Breast epithelium (tissue), 4 donors: Measurements from ENCODE around the gene DCBLD1. TPM values are rescaled to one million over a fixed set of nuclear protein-coding genes. Genes with fewer than 3 reads are reported as not detected.

Experiments
- DNase-seq, 2 donors: peaks; one replicate each; pipeline ENCODE4 v3.0.0-alpha.2; 2019; ENCODE audit warnings: low spot score in 2 of 2
- H3K27ac ChIP-seq, 2 donors: fragments of 200-600 bp; sonication (generic) in 1 of 2; one replicate each; pipeline ENCODE4 v1.5.1; 2016 to 2019; ENCODE audit warnings: mild to moderate bottlenecking in 1 of 2
- H3K27me3 ChIP-seq, 2 donors: fragments of 200-600 bp; sonication (generic) in 1 of 2; one replicate each; pipeline versions ENCODE4 v1.5.1 to v1.6.0; 2017 to 2019; ENCODE audit warnings: control low read depth in 1 of 2, mild to moderate bottlenecking in 1 of 2
- H3K36me3 ChIP-seq: fragments of 200-600 bp; one replicate; pipeline ENCODE4 v1.5.1; 2019
- H3K4me1 ChIP-seq, 2 donors: fragments of 200-600 bp; sonication (generic); one replicate each; pipeline ENCODE4 v1.5.1; 2016 to 2019; ENCODE audit warnings: control low read depth in 1 of 2
- H3K4me3 ChIP-seq, 3 donors: fragments of 200-600 bp; sonication (generic); 1 replicate in 2 of 3; 2 replicates in 1 of 3; pipeline ENCODE4 v1.5.1; 2016 to 2019; ENCODE audit warnings: mild to moderate bottlenecking in 3 of 3, moderate library complexity in 2 of 3
- H3K9me3 ChIP-seq, 2 donors: fragments of 200-600 bp; sonication (generic) in 1 of 2; one replicate each; pipeline ENCODE4 v1.5.1; 2016 to 2019; ENCODE audit warnings: control low read depth in 1 of 2
- POLR2A ChIP-seq: fragments of 450-650 bp; IDR thresholded peaks from one replicate; pipeline ENCODE4 v1.6.1; 2016; ENCODE audit warnings: antibody characterized with exemption, mild to moderate bottlenecking, moderate library complexity
- POLR2AphosphoS5 ChIP-seq, 3 donors: sonication (generic); formaldehyde crosslinking; IDR thresholded peaks; one replicate each; pipeline ENCODE4 v1.6.1; 2017; ENCODE audit warnings: antibody characterized with exemption in 3 of 3
- intact Hi-C: fragments of 100-400 bp; cut with DNase I; formaldehyde crosslinking; loops from one replicate; pipeline ENCODE4 v1.15.1; 2023; ENCODE audit warnings: low total_unique reads
- total RNA-seq, 3 donors: library from RNA; depleted of rRNA; stranded (reverse); fragments of >200 nt; gene quantifications; one replicate each; pipeline ENCODE4 v1.1.0, GENCODE V29; 2016
- TF ChIP-seq, protein P1 (sequence below), 3 donors: fragments of 450-650 bp; IDR thresholded peaks; one replicate each; pipeline ENCODE4 v1.5.1; 2016 to 2017; ENCODE audit warnings: antibody characterized with exemption in 3 of 3, mild to moderate bottlenecking in 3 of 3, moderate library complexity in 3 of 3

Gene DCBLD1
- total RNA-seq, 3 donors from 2014 or later, result 10.4 to 16.0 (median 11.8) TPM

DNA sequence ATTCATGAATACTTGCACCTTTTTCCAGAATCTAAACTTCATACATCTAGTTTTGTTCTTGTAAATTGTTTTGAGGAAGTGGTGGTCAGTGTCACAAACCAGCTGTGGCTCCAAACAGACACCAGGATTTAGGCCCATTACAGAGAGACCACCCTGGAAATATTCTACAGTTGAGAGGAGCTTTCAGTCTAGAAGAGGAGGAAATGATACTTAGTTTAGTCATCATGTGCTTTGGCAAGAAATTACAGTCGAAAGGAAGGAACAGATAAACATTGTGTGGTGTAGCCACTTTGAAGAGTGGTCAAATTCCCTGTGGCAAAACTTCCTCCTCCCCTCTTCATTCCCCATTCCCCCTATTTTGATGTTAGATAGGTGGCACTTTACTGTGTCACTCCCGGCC, 15.7 kb downstream of the DCBLD1 start:
- peak overlapping the region in 1 of 2 donors; percentile 41 for H3K27ac ChIP-seq
- TF ChIP-seq, protein P1, sequence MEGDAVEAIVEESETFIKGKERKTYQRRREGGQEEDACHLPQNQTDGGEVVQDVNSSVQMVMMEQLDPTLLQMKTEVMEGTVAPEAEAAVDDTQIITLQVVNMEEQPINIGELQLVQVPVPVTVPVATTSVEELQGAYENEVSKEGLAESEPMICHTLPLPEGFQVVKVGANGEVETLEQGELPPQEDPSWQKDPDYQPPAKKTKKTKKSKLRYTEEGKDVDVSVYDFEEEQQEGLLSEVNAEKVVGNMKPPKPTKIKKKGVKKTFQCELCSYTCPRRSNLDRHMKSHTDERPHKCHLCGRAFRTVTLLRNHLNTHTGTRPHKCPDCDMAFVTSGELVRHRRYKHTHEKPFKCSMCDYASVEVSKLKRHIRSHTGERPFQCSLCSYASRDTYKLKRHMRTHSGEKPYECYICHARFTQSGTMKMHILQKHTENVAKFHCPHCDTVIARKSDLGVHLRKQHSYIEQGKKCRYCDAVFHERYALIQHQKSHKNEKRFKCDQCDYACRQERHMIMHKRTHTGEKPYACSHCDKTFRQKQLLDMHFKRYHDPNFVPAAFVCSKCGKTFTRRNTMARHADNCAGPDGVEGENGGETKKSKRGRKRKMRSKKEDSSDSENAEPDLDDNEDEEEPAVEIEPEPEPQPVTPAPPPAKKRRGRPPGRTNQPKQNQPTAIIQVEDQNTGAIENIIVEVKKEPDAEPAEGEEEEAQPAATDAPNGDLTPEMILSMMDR (IDR thresholded peaks at IDR 0.05), result no peak
- no peak for TF ChIP-seq POLR2AphosphoS5 (IDR thresholded peaks at IDR 0.05)
- no peak for TF ChIP-seq POLR2A
- no peaks in the 10 kb centered on the region for H3K27me3 ChIP-seq
- intact Hi-C loops, result loop anchor here (2.0 kb wide), 1 partner anchor 37 kb away; no protein-coding TSS in a partner anchor
- H3K36me3 ChIP-seq, result no peaks in the 10 kb centered on the region
- no peaks in the 10 kb centered on the region for H3K4me1 ChIP-seq
- no peak overlapping the region for H3K4me3 ChIP-seq
- DNase-seq, result no peak
- H3K9me3 ChIP-seq, result no peaks in the 10 kb centered on the region

DNA sequence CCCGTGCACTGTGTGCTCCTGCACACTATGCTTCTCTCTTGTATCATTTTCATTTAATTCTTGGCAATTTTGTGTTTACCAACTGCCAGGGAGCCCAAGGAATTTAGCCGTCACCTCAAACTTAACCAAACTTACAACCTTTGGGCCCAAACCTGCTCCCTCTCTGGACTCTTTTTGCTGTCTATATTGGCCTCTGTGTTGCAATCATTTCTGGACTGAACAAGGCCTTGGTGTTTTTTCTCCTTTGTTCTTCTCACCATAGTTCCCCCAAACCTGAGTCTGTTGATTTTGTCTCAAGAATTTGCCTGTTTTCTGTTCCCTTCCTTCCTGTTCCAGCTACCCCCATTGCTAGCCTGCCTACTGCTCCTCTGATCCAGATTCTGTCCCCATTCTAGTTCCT, 19.2 kb downstream of the DCBLD1 start:
- no peaks in the 10 kb centered on the region for H3K4me1 ChIP-seq
- H3K36me3 ChIP-seq, result no peaks in the 10 kb centered on the region
- H3K27ac ChIP-seq, result no peak overlapping the region
- intact Hi-C loops, result no loop called here
- no peaks in the 10 kb centered on the region for H3K9me3 ChIP-seq
- H3K27me3 ChIP-seq, result no peaks in the 10 kb centered on the region
- TF ChIP-seq POLR2A, result no peak
- TF ChIP-seq, protein P1 (IDR thresholded peaks at IDR 0.05), result no peak
- TF ChIP-seq POLR2AphosphoS5 (IDR thresholded peaks at IDR 0.05), result no peak
- DNase-seq, result no peak
- no peak overlapping the region for H3K4me3 ChIP-seq

DNA sequence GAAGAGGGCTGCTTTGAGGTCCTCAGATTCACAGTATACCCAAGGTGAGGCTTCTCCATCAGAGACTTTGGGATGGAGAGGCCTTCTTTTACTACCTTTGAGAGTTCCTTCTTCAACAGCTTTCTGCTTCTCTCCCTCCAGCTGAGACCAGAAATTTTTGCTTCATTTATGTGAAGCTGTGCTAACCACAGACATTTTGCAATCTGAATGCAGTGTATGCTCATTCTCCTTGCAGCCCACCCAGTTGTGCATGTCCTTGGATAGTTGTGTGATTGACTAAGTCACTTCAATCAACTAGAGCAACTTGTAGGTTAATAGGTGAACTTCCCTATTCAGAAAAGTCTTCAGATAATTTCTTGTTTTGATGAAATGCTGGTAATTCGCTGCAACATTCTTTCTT, 20.1 kb downstream of the DCBLD1 start:
- Histone ChIP-seq H3K27me3 (no peaks in the 10 kb centered on the region), H3K4me1 (no peaks in the 10 kb centered on the region), H3K9me3 (no peaks in the 10 kb centered on the region), H3K36me3 (no peaks in the 10 kb centered on the region), H3K27ac (no peak overlapping the region), H3K4me3 (no peak overlapping the region)
- no peak for DNase-seq
- TF ChIP-seq POLR2A (no peak), POLR2AphosphoS5 (IDR thresholded peaks at IDR 0.05) (no peak)
- TF ChIP-seq, protein P1 (IDR thresholded peaks at IDR 0.05), result no peak
- intact Hi-C loops, result no loop called here

DNA sequence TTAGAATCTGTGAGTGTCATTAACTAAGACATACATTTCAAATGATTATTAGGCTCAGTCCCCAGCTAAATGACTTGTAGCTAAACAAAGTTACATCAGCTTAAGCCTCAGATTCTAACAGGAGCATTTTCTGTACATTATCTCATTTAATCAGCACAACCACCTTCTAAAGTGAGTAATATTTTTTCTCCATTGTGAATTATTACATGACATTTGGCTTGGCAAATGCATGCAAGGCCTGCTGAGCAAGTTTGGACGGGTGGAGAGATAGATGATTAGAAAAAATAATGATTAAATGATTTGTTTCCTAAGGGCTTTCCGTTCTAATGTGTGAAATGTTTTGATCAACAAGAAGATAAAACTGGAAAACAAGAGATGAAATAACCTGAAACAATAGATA, 20.7 kb downstream of the DCBLD1 start:
- Histone ChIP-seq H3K36me3 (no peaks in the 10 kb centered on the region), H3K27me3 (no peaks in the 10 kb centered on the region), H3K9me3 (no peaks in the 10 kb centered on the region), H3K4me3 (no peak overlapping the region), H3K27ac (no peak overlapping the region), H3K4me1 (no peaks in the 10 kb centered on the region)
- intact Hi-C loops, result no loop called here
- TF ChIP-seq, protein P1 (IDR thresholded peaks at IDR 0.05), result no peak
- TF ChIP-seq POLR2A (no peak), POLR2AphosphoS5 (IDR thresholded peaks at IDR 0.05) (no peak)
- DNase-seq, result no peak

DNA sequence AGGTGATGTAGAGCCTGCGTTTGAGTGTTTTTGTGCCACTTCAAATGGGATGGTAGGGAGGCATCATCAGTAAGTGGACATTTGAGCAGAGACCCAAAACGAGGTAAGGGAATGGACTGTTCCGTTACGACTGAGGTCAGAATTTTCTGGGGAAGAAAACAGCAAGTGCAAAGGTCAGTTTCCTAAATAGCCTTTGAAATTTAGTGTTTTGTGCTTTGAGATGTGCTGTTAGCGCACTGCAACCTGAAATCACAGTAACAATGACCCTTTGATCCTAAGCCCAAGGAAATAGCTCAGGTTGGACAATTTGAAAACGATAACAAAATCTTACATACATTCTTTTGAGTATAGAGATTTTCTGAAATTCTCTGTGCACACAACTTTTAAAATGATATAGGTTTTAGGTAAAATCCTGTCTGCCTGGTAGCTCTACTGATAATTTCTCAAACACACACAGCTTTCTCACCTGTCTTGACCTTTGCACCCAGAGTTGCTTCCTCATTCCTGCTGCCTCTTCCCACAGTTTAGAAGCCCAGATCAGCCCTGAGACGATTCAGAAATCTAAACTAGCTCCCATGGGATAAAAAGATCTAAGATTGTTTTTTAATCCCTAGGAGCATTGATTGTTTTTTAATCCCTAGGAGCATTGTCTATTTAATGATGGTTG, 22.1 kb downstream of the DCBLD1 start:
- Histone ChIP-seq H3K27ac (no peak overlapping the region), H3K9me3 (no peaks in the 10 kb centered on the region), H3K36me3 (no peaks in the 10 kb centered on the region), H3K4me3 (no peak overlapping the region), H3K27me3 (no peaks in the 10 kb centered on the region), H3K4me1 (no peaks in the 10 kb centered on the region)
- DNase-seq, result no peak
- TF ChIP-seq POLR2AphosphoS5 (IDR thresholded peaks at IDR 0.05) (no peak), POLR2A (no peak)
- TF ChIP-seq, protein P1 (IDR thresholded peaks at IDR 0.05), result no peak
- intact Hi-C loops, result no loop called here
